ENCODE data around the gene PHC2. TPM values are rescaled to one million over a fixed set of nuclear protein-coding genes. Genes with fewer than 3 reads are reported as not detected.

The PHC2 gene
- total and polyA plus RNA-seq, 9 donors: 53.1 to 77.9 (median 69.4) TPM

DNA sequence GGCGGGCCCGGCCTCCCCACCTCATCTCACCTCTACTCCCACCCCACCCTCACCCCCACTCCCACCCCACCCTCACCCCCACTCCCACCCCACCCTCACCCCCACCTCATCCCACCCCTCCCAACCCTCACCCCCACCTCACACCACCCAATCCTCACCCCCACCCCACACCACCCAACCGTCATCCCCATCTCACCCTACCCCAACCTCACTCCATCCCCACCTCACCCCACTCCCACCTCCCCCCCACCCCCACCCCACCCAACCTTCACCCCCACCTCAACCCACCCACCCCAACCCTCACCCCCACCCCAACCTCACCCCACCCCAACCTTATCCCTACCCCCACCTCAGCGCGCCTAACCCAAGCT is 123.4 kb downstream of the PHC2 start:
- Histone ChIP-seq H3K27ac (ENCODE audit: low read length) (no peak overlapping the region), H3K36me3 (ENCODE audit: control insufficient read depth, insufficient read depth, low read length) (no peaks in the 10 kb centered on the region), H3K4me3 (ENCODE audit: low read length) (no peak overlapping the region), H3K4me1 (ENCODE audit: control insufficient read depth, insufficient read depth, low read length) (peaks cover 6% of the 10 kb centered on the region), H3K27me3 (ENCODE audit: control insufficient read depth, insufficient read depth, low read length) (peaks cover 8% of the 10 kb centered on the region), H3K9me3 (replicated peaks; ENCODE audit: control insufficient read depth, low read depth, low read length) (no peaks in the 10 kb centered on the region)
- DNase-seq: no peak
- WGBS (ENCODE audit: insufficient coverage): no CpG with 5 or more reads among the region's 5 CpGs

GRCh38 chr1:33306653-33307493 is 124.0 kb downstream of the PHC2 start:
- 5% methylated on average over 105 of the region's 113 CpGs for whole genome bisulfite sequencing (ENCODE audit: insufficient coverage)

GRCh38 chr1:33305816-33306652 is 124.9 kb downstream of the PHC2 start:
- no peak for DNase-seq
- WGBS (ENCODE audit: insufficient coverage): 9% methylated on average over 7 of the region's 20 CpGs
- H3K27me3 ChIP-seq (ENCODE audit: control insufficient read depth, insufficient read depth, low read length): peaks cover 8% of the 10 kb centered on the region
- H3K4me3 ChIP-seq (ENCODE audit: low read length): no peak overlapping the region
- peaks cover 2% of the 10 kb centered on the region for H3K36me3 ChIP-seq (ENCODE audit: control insufficient read depth, insufficient read depth, low read length)
- H3K4me1 ChIP-seq (ENCODE audit: control insufficient read depth, insufficient read depth, low read length): peaks cover 8% of the 10 kb centered on the region
- H3K9me3 ChIP-seq (replicated peaks; ENCODE audit: control insufficient read depth, low read depth, low read length): no peaks in the 10 kb centered on the region
- no peak overlapping the region for H3K27ac ChIP-seq (ENCODE audit: low read length)

More at GRCh38 chr1:33306653-33307493, 124.0 kb downstream of the PHC2 start:
- peak; percentile 48 for DNase-seq
- Histone ChIP-seq H3K4me1 (ENCODE audit: control insufficient read depth, insufficient read depth, low read length) (peaks cover 6% of the 10 kb centered on the region), H3K4me3 (ENCODE audit: low read length) (no peak overlapping the region), H3K27me3 (ENCODE audit: control insufficient read depth, insufficient read depth, low read length) (peaks cover 8% of the 10 kb centered on the region), H3K27ac (ENCODE audit: low read length) (no peak overlapping the region), H3K9me3 (replicated peaks; ENCODE audit: control insufficient read depth, low read depth, low read length) (no peaks in the 10 kb centered on the region), H3K36me3 (ENCODE audit: control insufficient read depth, insufficient read depth, low read length) (no peaks in the 10 kb centered on the region)

DNA sequence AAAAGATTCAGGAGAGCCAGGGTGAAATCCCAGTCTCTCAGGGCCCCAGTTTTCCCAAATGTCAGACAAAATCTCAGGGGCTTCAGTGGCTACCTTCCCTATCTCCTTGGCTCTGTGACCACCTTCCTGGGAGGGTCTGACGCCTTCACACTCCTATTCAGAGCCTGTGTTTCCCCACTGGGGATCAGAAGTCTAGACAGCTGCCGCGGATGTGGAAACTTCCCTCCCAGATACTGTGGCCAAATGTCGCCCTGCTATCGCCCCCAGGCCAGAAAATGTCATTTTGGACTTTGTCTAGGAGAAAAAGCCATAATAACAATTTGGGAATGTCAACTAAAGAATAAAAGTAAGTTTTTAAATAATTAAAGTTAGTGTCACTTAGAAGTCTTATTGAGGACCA is 125.9 kb downstream of the PHC2 start:
- no peak overlapping the region for H3K4me3 ChIP-seq (ENCODE audit: low read length)
- H3K9me3 ChIP-seq (replicated peaks; ENCODE audit: control insufficient read depth, low read depth, low read length): no peaks in the 10 kb centered on the region
- H3K27me3 ChIP-seq (ENCODE audit: control insufficient read depth, insufficient read depth, low read length): peaks cover 8% of the 10 kb centered on the region
- H3K27ac ChIP-seq (ENCODE audit: low read length): no peak overlapping the region
- peaks cover 11% of the 10 kb centered on the region for H3K36me3 ChIP-seq (ENCODE audit: control insufficient read depth, insufficient read depth, low read length)
- peaks cover 13% of the 10 kb centered on the region for H3K4me1 ChIP-seq (ENCODE audit: control insufficient read depth, insufficient read depth, low read length)
- WGBS (ENCODE audit: insufficient coverage): 80% methylated on average over 1 of the region's 5 CpGs
- DNase-seq: no peak

DNA sequence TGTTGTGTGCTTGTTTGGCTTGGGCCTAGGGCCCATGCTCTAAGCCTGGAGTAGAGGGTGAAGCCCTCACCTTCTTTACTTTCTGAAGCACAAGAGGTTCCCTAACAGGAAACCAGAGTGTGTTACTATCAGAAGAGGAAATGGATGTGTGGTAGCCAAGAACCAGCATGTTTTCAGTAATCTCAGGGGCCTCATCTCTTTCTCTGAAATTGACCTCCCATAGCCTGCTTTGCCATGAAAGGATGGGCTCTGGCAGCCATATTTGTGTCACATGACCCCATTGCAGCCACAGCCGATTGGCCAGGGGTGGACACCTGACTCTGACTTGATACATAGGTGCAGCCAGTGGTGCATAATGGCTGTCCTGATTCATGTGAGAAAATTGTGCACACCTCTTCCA is 128.6 kb downstream of the PHC2 start:
- H3K9me3 ChIP-seq (replicated peaks; ENCODE audit: control insufficient read depth, low read depth, low read length): no peaks in the 10 kb centered on the region
- peaks cover 8% of the 10 kb centered on the region for H3K27me3 ChIP-seq (ENCODE audit: control insufficient read depth, insufficient read depth, low read length)
- H3K27ac ChIP-seq (ENCODE audit: low read length): no peak overlapping the region
- peaks cover 16% of the 10 kb centered on the region for H3K4me1 ChIP-seq (ENCODE audit: control insufficient read depth, insufficient read depth, low read length)
- no peak overlapping the region for H3K4me3 ChIP-seq (ENCODE audit: low read length)
- no peak for DNase-seq
- peaks cover 34% of the 10 kb centered on the region for H3K36me3 ChIP-seq (ENCODE audit: control insufficient read depth, insufficient read depth, low read length)
- WGBS (ENCODE audit: insufficient coverage): 100% methylated on average over 1 of the region's 1 CpG

GRCh38 chr1:33301273-33301984 is 129.5 kb downstream of the PHC2 start:
- DNase-seq: no peak
- 84% methylated on average over 3 of the region's 4 CpGs for WGBS (ENCODE audit: insufficient coverage)
- peaks cover 41% of the 10 kb centered on the region for H3K36me3 ChIP-seq (ENCODE audit: control insufficient read depth, insufficient read depth, low read length)
- no peak overlapping the region for H3K27ac ChIP-seq (ENCODE audit: low read length)
- H3K4me3 ChIP-seq (ENCODE audit: low read length): no peak overlapping the region
- H3K27me3 ChIP-seq (ENCODE audit: control insufficient read depth, insufficient read depth, low read length): peaks cover 4% of the 10 kb centered on the region
- peaks cover 12% of the 10 kb centered on the region for H3K4me1 ChIP-seq (ENCODE audit: control insufficient read depth, insufficient read depth, low read length)
- no peaks in the 10 kb centered on the region for H3K9me3 ChIP-seq (replicated peaks; ENCODE audit: control insufficient read depth, low read depth, low read length)

DNA sequence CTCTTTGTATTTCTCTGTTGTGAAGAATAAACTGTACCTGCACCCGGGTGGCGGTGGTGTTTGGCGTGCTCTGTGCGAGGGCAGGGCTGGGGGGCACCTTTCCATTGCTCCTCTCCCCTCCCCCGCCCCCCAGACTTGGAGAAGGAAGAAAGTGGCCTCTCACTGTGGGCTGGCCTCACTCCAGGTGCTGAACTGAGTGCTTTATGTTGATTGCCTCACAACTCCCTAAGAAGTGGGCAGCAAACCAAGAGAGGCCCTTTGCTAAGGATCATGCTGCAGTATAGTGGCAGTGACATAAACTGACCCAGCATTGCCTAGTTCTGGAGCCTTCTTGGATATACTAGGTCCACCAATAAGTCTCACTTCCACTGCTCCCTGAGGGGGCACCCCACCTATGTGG is 130.2 kb downstream of the PHC2 start:
- peaks cover 10% of the 10 kb centered on the region for H3K4me1 ChIP-seq (ENCODE audit: control insufficient read depth, insufficient read depth, low read length)
- peak; percentile 81 for DNase-seq
- no peak overlapping the region for H3K27ac ChIP-seq (ENCODE audit: low read length)
- H3K36me3 ChIP-seq (ENCODE audit: control insufficient read depth, insufficient read depth, low read length): peaks cover 48% of the 10 kb centered on the region
- H3K27me3 ChIP-seq (ENCODE audit: control insufficient read depth, insufficient read depth, low read length): no peaks in the 10 kb centered on the region
- H3K9me3 ChIP-seq (replicated peaks; ENCODE audit: control insufficient read depth, low read depth, low read length): no peaks in the 10 kb centered on the region
- no peak overlapping the region for H3K4me3 ChIP-seq (ENCODE audit: low read length)
- WGBS (ENCODE audit: insufficient coverage): 60% methylated on average over 1 of the region's 5 CpGs

DNA sequence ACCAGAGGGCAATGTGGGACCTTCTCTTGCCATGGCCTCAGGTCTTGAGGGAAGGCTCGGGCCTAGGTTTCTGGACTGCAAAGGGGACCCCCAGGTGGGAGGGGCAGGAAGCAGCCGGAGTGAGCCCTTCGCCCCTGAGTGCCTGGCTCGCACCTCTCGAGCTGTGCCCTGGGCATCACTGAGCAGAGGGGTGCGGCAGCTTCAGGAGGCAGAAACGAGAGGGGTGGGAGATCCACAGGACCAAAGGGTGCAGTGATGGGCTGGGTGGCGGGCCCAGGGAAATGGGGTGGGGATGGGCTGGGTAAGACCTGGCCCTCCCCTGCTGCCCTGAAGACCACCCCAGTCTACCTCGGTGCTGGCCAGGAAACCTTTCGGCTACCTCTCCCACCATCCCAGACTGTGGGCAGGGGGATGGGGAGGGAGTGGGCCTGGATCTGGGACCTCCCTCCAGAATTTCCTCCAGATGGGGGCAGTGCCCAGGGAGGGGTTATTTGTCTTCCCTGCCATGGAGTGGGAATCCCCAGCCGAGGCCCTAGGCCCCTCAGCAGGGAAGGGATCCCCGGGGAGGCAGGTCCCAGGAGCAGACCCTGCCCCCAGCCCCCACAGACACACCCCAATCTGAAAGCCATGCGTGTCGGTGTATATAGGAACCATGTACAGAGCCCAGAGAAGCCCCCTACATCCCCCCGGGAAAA is 131.3 kb downstream of the PHC2 start:
- no peak for DNase-seq
- Histone ChIP-seq H3K9me3 (replicated peaks; ENCODE audit: control insufficient read depth, low read depth, low read length) (no peaks in the 10 kb centered on the region), H3K4me3 (ENCODE audit: low read length) (no peak overlapping the region), H3K4me1 (ENCODE audit: control insufficient read depth, insufficient read depth, low read length) (peaks cover 15% of the 10 kb centered on the region), H3K27ac (ENCODE audit: low read length) (no peak overlapping the region), H3K36me3 (ENCODE audit: control insufficient read depth, insufficient read depth, low read length) (peaks cover 57% of the 10 kb centered on the region), H3K27me3 (ENCODE audit: control insufficient read depth, insufficient read depth, low read length) (no peaks in the 10 kb centered on the region)
- WGBS (ENCODE audit: insufficient coverage): 87% methylated on average over 7 of the region's 15 CpGs

GRCh38 chr1:33298623-33299277 is 132.1 kb downstream of the PHC2 start:
- DNase-seq: peak; percentile 63
- H3K36me3 ChIP-seq (ENCODE audit: control insufficient read depth, insufficient read depth, low read length): peaks cover 66% of the 10 kb centered on the region

More at GRCh38 chr1:33298623-33299277, 132.1 kb downstream of the PHC2 start:
- Histone ChIP-seq H3K27ac (ENCODE audit: low read length) (no peak overlapping the region), H3K27me3 (ENCODE audit: control insufficient read depth, insufficient read depth, low read length) (no peaks in the 10 kb centered on the region), H3K4me1 (ENCODE audit: control insufficient read depth, insufficient read depth, low read length) (peaks cover 15% of the 10 kb centered on the region), H3K4me3 (ENCODE audit: low read length) (no peak overlapping the region), H3K9me3 (replicated peaks; ENCODE audit: control insufficient read depth, low read depth, low read length) (no peaks in the 10 kb centered on the region)
- 68% methylated on average over 17 of the region's 18 CpGs for WGBS (ENCODE audit: insufficient coverage)
